Thoracic aorta (tissue), 2 donors: ENCODE measurements around the gene YBEY. TPM values are rescaled to one million over a fixed set of nuclear protein-coding genes. Genes with fewer than 3 reads are reported as not detected.

Experiments used
- ATAC-seq: fragments of 150-250 bp; one replicate; pipeline ENCODE4 v1.8.0; 2017; ENCODE audit warnings: low read depth; ENCODE audit not compliant: insufficient number of reproducible peaks, low FRiP score
- DNase-seq: peaks from one replicate; pipeline ENCODE4 v3.0.0-alpha.2; 2020; ENCODE audit warnings: low spot score
- H3K27ac ChIP-seq, 2 donors: fragments of 200-600 bp; sonication (generic); 1 replicate in 1 of 2; 2 replicates in 1 of 2; pipeline ENCODE4 v1.5.1; 2016; ENCODE audit warnings: mild to moderate bottlenecking in 2 of 2, moderate library complexity in 2 of 2
- H3K27me3 ChIP-seq: fragments of 200-600 bp; sonication (generic); replicated peaks from 2 replicates; pipeline ENCODE4 v1.6.0; 2016; ENCODE audit warnings: mild to moderate bottlenecking; ENCODE audit not compliant: insufficient read depth
- H3K36me3 ChIP-seq: fragments of 200-600 bp; sonication (generic); one replicate; pipeline ENCODE4 v1.5.1; 2016
- H3K4me1 ChIP-seq, 2 donors: fragments of 200-600 bp; sonication (generic); 1 replicate in 1 of 2; 2 replicates in 1 of 2; pipeline versions ENCODE4 v1.5.1 to v1.6.0; 2016; ENCODE audit warnings: low read depth in 2 of 2, mild to moderate bottlenecking in 1 of 2; ENCODE audit not compliant: control insufficient read depth in 1 of 2
- H3K4me3 ChIP-seq: fragments of 200-600 bp; sonication (generic); 2 replicates; pipeline ENCODE4 v1.5.1; 2016; ENCODE audit warnings: mild to moderate bottlenecking
- H3K9me3 ChIP-seq: fragments of 200-600 bp; sonication (generic); 2 replicates; pipeline ENCODE4 v1.5.1; 2016
- total RNA-seq, 2 donors: library from RNA; depleted of rRNA; stranded (reverse); fragments of >200 nt; gene quantifications; one replicate each; pipeline versions ENCODE4 v1.1.0 to v1.2.3, GENCODE V29; 2016
- TF ChIP-seq, protein P1 (sequence below): fragments of 200-600 bp; sonication (generic); IDR thresholded peaks from one replicate; pipeline ENCODE4 v1.5.1; 2019; ENCODE audit warnings: antibody characterized with exemption

The YBEY gene
- total RNA-seq, 2 donors from 2014 or later, result 5.1 to 11.9 TPM

DNA sequence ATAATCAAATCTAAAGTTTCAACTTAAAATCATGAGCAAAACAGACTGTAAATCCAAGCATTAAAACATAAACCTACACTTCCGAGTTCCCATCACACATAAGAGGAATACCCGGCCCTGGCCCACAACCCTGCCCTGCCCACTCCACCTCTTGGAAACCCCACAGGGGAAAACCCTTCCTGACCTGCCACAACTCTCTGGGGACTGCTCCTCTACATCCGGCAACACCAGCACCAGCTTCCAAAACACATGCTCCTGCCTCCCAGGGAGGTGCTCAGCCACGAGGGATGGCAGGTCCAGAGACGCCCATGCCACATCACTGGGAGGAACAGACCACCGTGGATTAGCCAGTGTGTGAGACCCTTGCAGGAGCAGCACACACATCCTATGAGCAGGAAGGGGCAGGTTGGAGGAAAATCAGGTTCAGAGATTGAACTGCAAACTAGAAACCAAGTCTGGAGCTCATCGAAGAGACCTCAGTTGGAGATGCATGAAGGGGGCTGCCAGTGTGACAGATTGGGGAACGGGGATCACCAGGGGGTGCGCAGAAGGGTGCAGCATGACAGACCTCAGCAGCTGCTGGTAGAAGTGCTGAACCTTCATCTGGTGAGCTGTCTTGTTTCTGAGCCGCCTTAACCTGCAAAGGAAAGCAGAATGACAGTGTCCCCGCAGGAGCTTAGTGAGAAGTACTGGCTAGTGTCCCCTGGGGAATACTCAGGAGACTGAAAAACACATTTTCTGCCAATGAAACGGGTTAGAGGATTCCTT is 31.8 kb upstream of the YBEY start:
- peaks cover 88% of the 10 kb centered on the region for H3K36me3 ChIP-seq
- TF ChIP-seq, protein P1, sequence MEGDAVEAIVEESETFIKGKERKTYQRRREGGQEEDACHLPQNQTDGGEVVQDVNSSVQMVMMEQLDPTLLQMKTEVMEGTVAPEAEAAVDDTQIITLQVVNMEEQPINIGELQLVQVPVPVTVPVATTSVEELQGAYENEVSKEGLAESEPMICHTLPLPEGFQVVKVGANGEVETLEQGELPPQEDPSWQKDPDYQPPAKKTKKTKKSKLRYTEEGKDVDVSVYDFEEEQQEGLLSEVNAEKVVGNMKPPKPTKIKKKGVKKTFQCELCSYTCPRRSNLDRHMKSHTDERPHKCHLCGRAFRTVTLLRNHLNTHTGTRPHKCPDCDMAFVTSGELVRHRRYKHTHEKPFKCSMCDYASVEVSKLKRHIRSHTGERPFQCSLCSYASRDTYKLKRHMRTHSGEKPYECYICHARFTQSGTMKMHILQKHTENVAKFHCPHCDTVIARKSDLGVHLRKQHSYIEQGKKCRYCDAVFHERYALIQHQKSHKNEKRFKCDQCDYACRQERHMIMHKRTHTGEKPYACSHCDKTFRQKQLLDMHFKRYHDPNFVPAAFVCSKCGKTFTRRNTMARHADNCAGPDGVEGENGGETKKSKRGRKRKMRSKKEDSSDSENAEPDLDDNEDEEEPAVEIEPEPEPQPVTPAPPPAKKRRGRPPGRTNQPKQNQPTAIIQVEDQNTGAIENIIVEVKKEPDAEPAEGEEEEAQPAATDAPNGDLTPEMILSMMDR, result no peak
- no peak for DNase-seq

DNA sequence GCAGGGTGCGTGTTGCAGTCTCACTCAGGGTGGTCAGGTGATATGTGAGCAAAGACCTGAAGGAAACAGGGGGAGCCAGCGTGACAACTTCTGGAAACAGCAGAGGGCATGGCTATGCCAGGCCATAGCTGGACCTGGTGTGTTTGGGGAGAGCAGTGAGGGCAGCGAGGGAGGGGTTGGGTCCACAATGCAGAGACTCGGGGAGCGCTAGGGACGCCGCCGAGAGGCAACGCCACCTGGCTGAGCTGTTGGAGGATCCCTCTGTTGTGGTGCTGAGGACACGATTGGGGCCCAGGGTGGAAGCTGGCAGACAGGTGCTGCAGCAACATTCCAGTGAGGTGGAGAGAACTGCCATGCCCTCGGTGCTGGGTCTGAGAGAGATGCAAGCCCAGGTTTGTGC is 31.0 kb upstream of the YBEY start:
- Histone ChIP-seq H3K36me3 (peaks cover 89% of the 10 kb centered on the region), H3K27me3 (no peaks in the 10 kb centered on the region)
- ATAC-seq, result no peak

More for the DNA sequence above, 31.8 kb upstream of the YBEY start:
- Histone ChIP-seq H3K27me3 (no peaks in the 10 kb centered on the region), H3K9me3 (no peaks in the 10 kb centered on the region), H3K4me1 (no peaks in the 10 kb centered on the region), H3K27ac (no peak overlapping the region), H3K4me3 (no peak overlapping the region)
- ATAC-seq, result no peak

DNA sequence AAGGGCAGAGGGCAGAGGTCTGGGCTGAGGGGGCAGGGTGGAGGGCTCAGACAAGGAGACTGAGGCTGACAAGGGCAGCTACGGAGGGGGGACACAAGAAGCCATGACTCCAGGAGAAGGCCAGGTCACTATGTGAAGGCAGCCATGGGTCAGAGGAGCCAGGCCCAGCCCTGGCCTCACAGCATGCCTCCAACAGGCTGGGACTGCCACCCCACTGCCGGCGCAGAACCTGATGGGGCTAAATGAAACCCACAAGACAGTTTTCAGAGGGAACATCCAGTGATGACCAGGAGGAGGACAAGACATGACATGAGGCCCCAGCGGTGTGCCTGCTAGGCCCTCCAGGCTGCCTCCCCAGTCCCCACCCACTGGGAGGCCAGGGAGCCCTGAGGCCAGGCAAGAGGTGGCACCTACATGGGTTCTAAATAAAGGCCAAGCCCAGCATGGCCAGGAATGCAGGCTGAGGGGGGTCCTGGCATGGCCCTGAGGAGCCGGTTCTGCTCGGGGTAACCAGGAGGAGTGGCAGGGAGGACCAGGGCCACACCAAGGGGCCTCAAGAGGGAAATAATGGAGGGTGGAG is 30.3 kb upstream of the YBEY start:
- DNase-seq (no peak), ATAC-seq (no peak)
- TF ChIP-seq, protein P1, result no peak
- peaks cover 89% of the 10 kb centered on the region for H3K36me3 ChIP-seq
- H3K27me3 ChIP-seq, result no peaks in the 10 kb centered on the region
- H3K4me3 ChIP-seq, result no peak overlapping the region
- H3K9me3 ChIP-seq, result no peaks in the 10 kb centered on the region
- H3K27ac ChIP-seq, result no peak overlapping the region
- H3K4me1 ChIP-seq, result no peaks in the 10 kb centered on the region

More for the DNA sequence above, 31.0 kb upstream of the YBEY start:
- Histone ChIP-seq H3K4me3 (no peak overlapping the region), H3K27ac (no peak overlapping the region), H3K9me3 (no peaks in the 10 kb centered on the region), H3K4me1 (no peaks in the 10 kb centered on the region)
- DNase-seq, result no peak
- TF ChIP-seq, protein P1, result no peak

DNA sequence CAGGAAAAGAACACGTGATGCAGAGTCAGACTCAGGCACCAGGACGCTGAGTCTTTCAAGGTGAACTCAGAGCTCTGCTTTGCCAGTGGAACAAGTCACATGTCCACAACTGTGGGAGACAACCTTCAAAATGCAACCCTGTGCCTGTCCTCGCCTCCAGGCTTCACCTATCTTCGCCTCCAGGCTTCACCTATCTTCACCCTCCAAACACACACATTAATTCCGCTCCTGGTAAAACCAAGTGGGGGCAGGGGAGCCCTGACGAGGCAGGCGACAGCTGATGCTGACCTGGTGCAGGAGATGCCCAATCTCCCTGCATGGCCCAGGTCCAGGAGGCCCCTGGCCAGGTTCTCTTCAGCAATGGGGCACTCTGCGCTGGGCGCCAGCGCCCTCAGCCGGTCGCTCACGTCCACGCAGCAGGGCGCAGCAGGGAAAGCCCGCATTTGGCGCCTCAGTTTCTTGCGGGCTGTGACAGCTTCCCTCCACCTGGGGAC is 29.6 kb upstream of the YBEY start:
- H3K36me3 ChIP-seq, result peaks cover 90% of the 10 kb centered on the region
- H3K27me3 ChIP-seq, result no peaks in the 10 kb centered on the region
- H3K27ac ChIP-seq, result no peak overlapping the region
- TF ChIP-seq, protein P1, result no peak
- no peak for ATAC-seq
- H3K4me3 ChIP-seq, result no peak overlapping the region
- no peaks in the 10 kb centered on the region for H3K9me3 ChIP-seq
- DNase-seq, result no peak
- H3K4me1 ChIP-seq, result no peaks in the 10 kb centered on the region

DNA sequence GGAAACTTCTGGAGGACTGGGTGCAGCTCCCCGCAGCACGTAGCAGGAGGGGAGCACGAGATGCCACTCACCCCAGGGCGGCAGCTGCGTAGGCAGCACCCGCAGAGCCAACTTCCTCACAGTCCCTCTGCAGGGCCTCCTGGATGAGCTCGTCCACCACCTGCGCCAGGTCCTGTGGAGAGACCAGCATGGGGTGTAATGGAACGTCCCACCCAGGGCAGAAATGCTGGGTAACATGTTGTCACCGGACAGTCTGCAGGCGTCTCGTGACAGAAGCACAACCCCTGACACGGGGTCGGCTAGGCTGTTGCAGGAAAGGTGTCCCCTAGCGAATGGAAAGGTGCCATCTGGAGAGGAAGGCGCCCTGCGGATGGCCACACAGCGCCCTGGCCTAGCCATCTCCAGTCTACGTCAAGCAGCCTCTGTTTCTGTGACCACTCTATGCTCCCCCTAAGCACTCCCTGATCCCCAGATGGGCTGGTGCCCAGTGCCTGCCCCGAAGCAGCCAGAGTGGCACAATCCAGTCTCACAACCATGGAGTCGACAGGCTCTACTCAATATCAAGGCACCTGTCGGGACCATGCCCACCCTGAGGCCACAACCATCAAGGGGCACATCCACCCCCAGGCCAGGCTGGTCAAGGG is 22.0 kb upstream of the YBEY start:
- ATAC-seq, result no peak
- Histone ChIP-seq H3K9me3 (no peaks in the 10 kb centered on the region), H3K27me3 (no peaks in the 10 kb centered on the region), H3K27ac (no peak overlapping the region), H3K4me3 (no peak overlapping the region), H3K36me3 (peaks cover 70% of the 10 kb centered on the region), H3K4me1 (no peaks in the 10 kb centered on the region)
- TF ChIP-seq, protein P1, result no peak
- DNase-seq, result no peak
